ENCODE measurements around the gene ZMIZ1.

ZMIZ1 gene

DNA sequence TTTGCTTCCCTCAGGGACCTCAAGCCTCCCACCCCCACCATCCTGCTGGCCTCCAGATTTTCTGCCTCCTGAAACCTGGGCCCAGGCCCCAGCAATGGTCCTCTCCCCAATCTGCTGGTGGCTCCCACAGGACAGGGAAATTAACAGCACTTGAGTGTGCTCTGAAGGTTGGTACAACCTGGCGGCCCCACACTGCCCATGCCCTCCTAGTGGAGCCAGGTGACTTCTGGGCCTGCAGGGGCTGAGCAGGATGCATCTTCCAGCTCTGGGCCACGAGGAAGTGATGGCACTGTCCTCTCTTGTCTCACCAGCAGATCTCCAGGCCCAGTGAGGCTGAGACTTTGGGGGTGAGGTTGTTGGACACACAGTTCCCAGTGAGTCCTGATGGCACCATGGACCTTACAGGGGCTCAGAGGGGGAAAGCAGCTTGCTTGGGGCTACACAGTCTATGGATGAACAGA lies 3.6 kb upstream of the ZMIZ1 start:
- H2BK5ac ChIP-seq (ENCODE audit: low read length) = no peak overlapping the region
- no CpG with 5 or more reads among the region's 2 CpGs for WGBS (ENCODE audit: extremely low coverage, insufficient coverage, low lambda C conversion rate)

DNA sequence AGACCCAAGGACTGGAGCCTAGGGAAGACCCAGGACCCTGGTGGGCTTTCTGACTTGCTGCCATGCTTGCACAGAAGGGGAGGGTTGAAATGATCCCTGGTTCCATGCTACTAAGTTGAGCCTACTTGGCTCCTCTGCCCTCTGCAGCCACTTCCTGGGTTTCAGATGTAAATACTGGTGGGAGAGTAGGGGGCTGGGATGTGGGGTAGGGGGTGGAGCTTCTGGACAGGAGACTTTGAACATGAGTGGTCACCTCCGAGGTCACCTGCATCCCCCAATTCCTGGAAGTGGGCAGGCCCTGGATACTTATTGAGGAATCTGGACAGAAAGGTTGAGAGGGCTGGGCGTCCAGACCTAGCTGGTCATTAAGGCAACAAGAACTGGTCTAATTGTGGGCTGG lies 2.9 kb upstream of the ZMIZ1 start:
- Histone ChIP-seq H3K27me3 (ENCODE audit: insufficient read depth, low read length, poor library complexity) (no peaks in the 10 kb centered on the region), H2BK5ac (ENCODE audit: low read length) (no peak overlapping the region), H4K5ac (ENCODE audit: low read length) (no peak overlapping the region), H3K23ac (ENCODE audit: low read length) (no peak overlapping the region), H3K9ac (ENCODE audit: low read length) (no peak overlapping the region), H4K8ac (ENCODE audit: low read depth, low read length) (no peak overlapping the region), H2BK120ac (ENCODE audit: low read depth, low read length) (no peak overlapping the region), H3K4ac (ENCODE audit: low read depth, low read length) (peak overlapping the region; percentile 59), H2AK5ac (ENCODE audit: low read length) (no peak overlapping the region), H3K79me2 (ENCODE audit: control insufficient read depth, insufficient read depth, low read length) (peaks cover 16% of the 10 kb centered on the region), H3K56ac (ENCODE audit: low read length) (no peak overlapping the region), H3K4me3 (ENCODE audit: low read length) (no peak overlapping the region), H3K36me3 (ENCODE audit: control insufficient read depth, insufficient read depth, low read length) (no peaks in the 10 kb centered on the region), H3K4me2 (ENCODE audit: low read length) (no peak overlapping the region), H3K27ac (ENCODE audit: low read depth, low read length) (no peak overlapping the region), H3K79me1 (ENCODE audit: low read length) (no peaks in the 10 kb centered on the region), H2BK15ac (replicated peaks; ENCODE audit: low read depth) (no peak overlapping the region), H3K4me1 (ENCODE audit: control insufficient read depth, low read depth, low read length) (peaks cover 4% of the 10 kb centered on the region), H3K18ac (ENCODE audit: low read length) (no peak overlapping the region)
- WGBS (ENCODE audit: extremely low coverage, insufficient coverage, low lambda C conversion rate) = no CpG with 5 or more reads among the region's 2 CpGs
- no peak for DNase-seq

More for the DNA sequence above, 3.6 kb upstream of the ZMIZ1 start:
- Histone ChIP-seq H4K8ac (ENCODE audit: low read depth, low read length) (no peak overlapping the region), H3K23ac (ENCODE audit: low read length) (no peak overlapping the region), H3K18ac (ENCODE audit: low read length) (no peak overlapping the region), H2BK15ac (replicated peaks; ENCODE audit: low read depth) (no peak overlapping the region), H4K5ac (ENCODE audit: low read length) (no peak overlapping the region), H3K27ac (ENCODE audit: low read depth, low read length) (no peak overlapping the region), H3K56ac (ENCODE audit: low read length) (no peak overlapping the region), H3K4me2 (ENCODE audit: low read length) (no peak overlapping the region), H3K36me3 (ENCODE audit: control insufficient read depth, insufficient read depth, low read length) (no peaks in the 10 kb centered on the region), H3K79me2 (ENCODE audit: control insufficient read depth, insufficient read depth, low read length) (peaks cover 10% of the 10 kb centered on the region), H3K27me3 (ENCODE audit: insufficient read depth, low read length, poor library complexity) (no peaks in the 10 kb centered on the region), H3K4me3 (ENCODE audit: low read length) (no peak overlapping the region), H3K9ac (ENCODE audit: low read length) (no peak overlapping the region), H3K4ac (ENCODE audit: low read depth, low read length) (no peak overlapping the region), H2AK5ac (ENCODE audit: low read length) (peak overlapping the region; percentile 29), H2BK120ac (ENCODE audit: low read depth, low read length) (no peak overlapping the region), H3K4me1 (ENCODE audit: control insufficient read depth, low read depth, low read length) (peaks cover 4% of the 10 kb centered on the region), H3K79me1 (ENCODE audit: low read length) (no peaks in the 10 kb centered on the region)
- DNase-seq = no peak

- H3K56ac ChIP-seq (ENCODE audit: low read length) = peak overlapping the region; percentile 87
- H3K23ac ChIP-seq (ENCODE audit: low read length) = no peak overlapping the region
- peak overlapping the region; percentile 69 for H3K9ac ChIP-seq (ENCODE audit: low read length)
- no peaks in the 10 kb centered on the region for H3K36me3 ChIP-seq (ENCODE audit: control insufficient read depth, insufficient read depth, low read length)
- H2BK5ac ChIP-seq (ENCODE audit: low read length) = peak overlapping the region; percentile 33
- no peaks in the 10 kb centered on the region for H3K79me1 ChIP-seq (ENCODE audit: low read length)
- no peak overlapping the region for H2BK120ac ChIP-seq (ENCODE audit: low read depth, low read length)
- H3K79me2 ChIP-seq (ENCODE audit: control insufficient read depth, insufficient read depth, low read length) = peaks cover 24% of the 10 kb centered on the region
- H3K4me1 ChIP-seq (ENCODE audit: control insufficient read depth, low read depth, low read length) = peaks cover 7% of the 10 kb centered on the region
- H3K27ac ChIP-seq (ENCODE audit: low read depth, low read length) = peak overlapping the region; percentile 34
- no CpG with 5 or more reads among the region's 37 CpGs for WGBS (ENCODE audit: extremely low coverage, insufficient coverage, low lambda C conversion rate)
- peak overlapping the region; percentile 36 for H3K4me3 ChIP-seq (ENCODE audit: low read length)
- H4K8ac ChIP-seq (ENCODE audit: low read depth, low read length) = no peak overlapping the region
- H3K4me2 ChIP-seq (ENCODE audit: low read length) = peak overlapping the region; percentile 70
- peak overlapping the region; percentile 78 for H3K18ac ChIP-seq (ENCODE audit: low read length)
- no peaks in the 10 kb centered on the region for H3K27me3 ChIP-seq (ENCODE audit: insufficient read depth, low read length, poor library complexity)
- H2AK5ac ChIP-seq (ENCODE audit: low read length) = peak overlapping the region; percentile 79
- H2BK15ac ChIP-seq (replicated peaks; ENCODE audit: low read depth) = no peak overlapping the region
- no peak overlapping the region for H4K5ac ChIP-seq (ENCODE audit: low read length)
- peak; percentile 88 for DNase-seq
- peak overlapping the region; percentile 49 for H3K4ac ChIP-seq (ENCODE audit: low read depth, low read length)
Observed at GRCh38 chr10:79066411-79067240, 2.1 kb upstream of the ZMIZ1 start.

DNA sequence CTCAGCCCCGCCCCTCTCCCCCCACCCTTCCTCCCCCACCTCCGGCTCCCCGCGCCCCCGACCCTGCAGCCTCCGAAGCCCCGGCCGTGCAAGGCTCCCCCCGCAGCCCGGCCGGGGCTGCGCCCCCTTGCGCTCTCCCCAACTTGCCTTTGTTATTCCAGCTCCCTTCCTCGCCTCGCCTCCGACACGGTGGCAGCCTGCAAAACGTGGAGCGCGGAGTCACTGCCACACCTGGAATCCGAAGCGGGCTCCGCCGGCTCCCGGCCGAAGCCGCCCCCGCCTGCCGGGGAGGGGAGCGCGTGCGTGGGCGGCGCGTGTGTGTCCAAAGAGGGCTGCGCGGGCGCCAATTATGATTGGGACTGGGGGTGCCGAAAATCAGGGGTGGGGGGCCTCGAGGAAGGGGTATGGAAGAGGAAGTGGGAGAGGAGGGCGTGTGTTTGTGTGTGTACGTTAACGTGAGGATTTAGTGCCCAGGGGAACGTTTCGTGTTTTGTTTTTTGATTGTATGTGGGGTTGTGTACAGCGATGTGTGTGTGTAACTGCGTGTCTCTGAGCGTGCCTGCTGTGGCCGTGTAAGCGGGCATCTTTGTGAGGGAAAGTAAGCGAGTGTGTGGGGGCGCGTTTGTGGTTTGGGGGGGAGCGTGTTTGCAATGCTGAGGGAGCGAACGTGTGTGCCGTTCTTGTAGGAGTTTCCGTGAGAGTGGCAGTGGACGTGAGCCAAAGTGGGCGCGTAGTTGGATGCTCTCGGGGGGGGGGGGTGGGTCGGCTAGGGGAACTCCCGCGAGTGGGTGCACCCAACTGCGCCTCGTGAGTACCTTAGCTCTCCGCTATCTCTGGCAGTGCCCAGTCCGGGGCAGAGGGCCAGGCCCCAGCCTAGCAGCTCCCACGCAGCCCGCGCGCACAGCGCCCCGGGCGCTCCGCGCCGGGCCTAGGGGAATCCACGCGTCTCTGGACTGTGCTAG lies 1.2 kb upstream of the ZMIZ1 start:
- Histone ChIP-seq H3K18ac (ENCODE audit: low read length) (peak overlapping the region; percentile 95), H3K79me2 (ENCODE audit: control insufficient read depth, insufficient read depth, low read length) (peaks cover 32% of the 10 kb centered on the region), H3K4me1 (ENCODE audit: control insufficient read depth, low read depth, low read length) (peaks cover 14% of the 10 kb centered on the region), H2BK120ac (ENCODE audit: low read depth, low read length) (peak overlapping the region; percentile 31), H3K4ac (ENCODE audit: low read depth, low read length) (peak overlapping the region; percentile 64), H2BK5ac (ENCODE audit: low read length) (peak overlapping the region; percentile 79), H3K4me2 (ENCODE audit: low read length) (peak overlapping the region; percentile 100), H3K9ac (ENCODE audit: low read length) (peak overlapping the region; percentile 81), H4K5ac (ENCODE audit: low read length) (no peak overlapping the region), H2BK15ac (replicated peaks; ENCODE audit: low read depth) (no peak overlapping the region), H4K8ac (ENCODE audit: low read depth, low read length) (no peak overlapping the region), H2AK5ac (ENCODE audit: low read length) (no peak overlapping the region), H3K79me1 (ENCODE audit: low read length) (peaks cover 3% of the 10 kb centered on the region), H3K36me3 (ENCODE audit: control insufficient read depth, insufficient read depth, low read length) (no peaks in the 10 kb centered on the region), H3K23ac (ENCODE audit: low read length) (no peak overlapping the region), H3K27ac (ENCODE audit: low read depth, low read length) (no peak overlapping the region), H3K27me3 (ENCODE audit: insufficient read depth, low read length, poor library complexity) (no peaks in the 10 kb centered on the region), H3K56ac (ENCODE audit: low read length) (peak overlapping the region; percentile 96), H3K4me3 (ENCODE audit: low read length) (peak overlapping the region; percentile 66)
- WGBS (ENCODE audit: extremely low coverage, insufficient coverage, low lambda C conversion rate) = no CpG with 5 or more reads among the region's 81 CpGs
- DNase-seq = peak; percentile 98

DNA sequence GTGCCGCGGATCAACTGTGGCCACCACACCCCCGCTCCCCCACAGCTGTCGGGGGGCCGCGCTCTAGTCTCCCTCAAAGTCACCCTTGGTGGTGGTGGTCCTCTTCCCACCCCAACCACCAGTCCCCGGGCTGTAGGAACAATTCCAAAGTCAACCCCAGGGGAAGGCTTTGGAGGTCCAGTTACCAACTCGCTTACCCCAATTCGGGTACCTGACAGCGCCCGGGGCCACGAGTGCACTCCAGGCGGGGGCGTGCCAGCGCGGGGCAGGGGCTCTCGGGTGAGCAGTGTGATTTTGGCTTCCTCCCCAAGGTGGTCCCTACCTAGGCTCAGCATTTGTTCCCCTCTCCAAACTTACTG lies 584 bp upstream of the ZMIZ1 start:
- Histone ChIP-seq H2BK120ac (ENCODE audit: low read depth, low read length) (peak overlapping the region; percentile 31), H3K56ac (ENCODE audit: low read length) (peak overlapping the region; percentile 96), H2BK15ac (replicated peaks; ENCODE audit: low read depth) (no peak overlapping the region), H3K79me1 (ENCODE audit: low read length) (peaks cover 9% of the 10 kb centered on the region), H3K4me1 (ENCODE audit: control insufficient read depth, low read depth, low read length) (peaks cover 17% of the 10 kb centered on the region), H3K27me3 (ENCODE audit: insufficient read depth, low read length, poor library complexity) (no peaks in the 10 kb centered on the region), H3K23ac (ENCODE audit: low read length) (no peak overlapping the region), H3K36me3 (ENCODE audit: control insufficient read depth, insufficient read depth, low read length) (no peaks in the 10 kb centered on the region), H2BK5ac (ENCODE audit: low read length) (peak overlapping the region; percentile 30), H3K27ac (ENCODE audit: low read depth, low read length) (peak overlapping the region; percentile 98), H3K4me2 (ENCODE audit: low read length) (peak overlapping the region; percentile 100), H2AK5ac (ENCODE audit: low read length) (no peak overlapping the region), H3K4me3 (ENCODE audit: low read length) (peak overlapping the region; percentile 12), H4K5ac (ENCODE audit: low read length) (no peak overlapping the region), H3K79me2 (ENCODE audit: control insufficient read depth, insufficient read depth, low read length) (peaks cover 39% of the 10 kb centered on the region), H4K8ac (ENCODE audit: low read depth, low read length) (no peak overlapping the region), H3K4ac (ENCODE audit: low read depth, low read length) (peak overlapping the region; percentile 64), H3K18ac (ENCODE audit: low read length) (peak overlapping the region; percentile 95), H3K9ac (ENCODE audit: low read length) (peak overlapping the region; percentile 81)
- no peak for DNase-seq
- no CpG with 5 or more reads among the region's 17 CpGs for WGBS (ENCODE audit: extremely low coverage, insufficient coverage, low lambda C conversion rate)

Measured in mesendoderm (in vitro differentiated cells).